HG02840 (cell line): ENCODE data around the gene ZFP30.
"Not testable (repeated sequence)": the region's sequence is repeated elsewhere in the genome, so short reads cannot be mapped to it uniquely, and the experiment has no call there.

Source experiments
- ATAC-seq: cut with Tn5 transposase; IDR thresholded peaks from one replicate; pipeline ENCODE4 v1.9.1; 2021; ENCODE audit warnings: mild to moderate bottlenecking, moderate library complexity, moderate number of reproducible peaks; ENCODE audit not compliant: unreplicated experiment, low FRiP score

Gene ZFP30

DNA sequence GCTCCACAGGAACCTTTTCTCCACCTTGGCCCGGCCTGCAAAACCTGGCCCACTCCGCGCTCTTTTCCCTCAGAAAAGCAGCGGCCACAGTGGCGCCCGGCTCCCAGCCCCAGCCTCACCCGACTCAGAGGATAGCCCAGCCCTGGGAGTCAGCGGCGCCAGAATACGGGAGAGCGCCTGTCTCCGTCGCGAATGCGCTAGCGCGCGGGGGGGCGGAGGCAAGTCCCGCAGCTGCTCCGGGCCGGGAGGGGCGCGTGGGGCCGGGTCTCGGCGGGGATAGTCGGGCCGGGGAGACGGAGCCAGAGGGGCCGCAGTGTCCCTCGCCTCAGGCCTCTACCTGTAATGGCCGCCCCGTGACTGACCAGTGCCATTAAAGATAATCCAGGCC, at the start of gene ZFP30:
Gene ZFP30 (minus strand): TSS at position 165 of the 388 bp plus-strand sequence. CDS start 7,643 bp downstream, outside the sequence.
- ATAC-seq = peak; percentile 53

GRCh38 chr19:37699057-37699456, 43.8 kb upstream of the ZFP30 start:
- no peak for ATAC-seq

GRCh38 chr19:37698216-37698615, 43.0 kb upstream of the ZFP30 start:
- no peak for ATAC-seq

DNA sequence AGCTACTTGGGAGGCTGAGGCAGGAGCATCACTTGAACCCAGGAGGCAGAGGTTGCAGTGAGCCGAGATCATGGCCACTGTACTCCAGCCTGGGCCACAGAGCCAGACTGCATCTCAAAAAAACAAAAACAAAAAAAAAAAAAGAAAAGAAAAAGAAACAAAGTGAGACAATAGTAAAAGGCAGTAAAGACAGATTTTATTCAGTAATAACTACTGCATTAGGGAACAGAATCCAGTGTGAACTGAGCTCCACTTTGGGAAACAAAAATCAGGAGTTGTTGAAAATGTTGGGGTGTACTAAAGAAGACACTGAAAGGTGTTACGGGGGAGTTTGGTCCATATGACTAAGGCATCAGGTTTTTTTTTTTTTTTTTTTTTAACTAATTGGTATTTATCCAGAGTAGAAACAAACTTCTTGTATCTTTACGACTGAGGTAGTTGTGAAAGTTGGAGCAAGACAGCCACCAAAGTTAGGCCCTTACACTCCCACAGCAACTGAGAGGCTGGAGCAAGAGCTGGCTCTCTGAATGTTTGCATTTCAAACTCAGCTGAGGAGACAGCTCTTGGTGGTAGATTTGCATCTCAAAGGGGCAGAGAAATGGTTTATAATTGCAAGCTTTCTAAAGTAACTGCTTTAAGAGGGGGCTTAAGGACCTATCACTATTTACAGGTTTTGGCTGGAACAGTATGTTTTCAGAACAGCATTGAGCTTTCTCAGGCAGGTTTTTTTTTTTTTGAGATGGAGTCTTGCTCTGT, 40.1 kb upstream of the ZFP30 start:
- no peak for ATAC-seq

DNA sequence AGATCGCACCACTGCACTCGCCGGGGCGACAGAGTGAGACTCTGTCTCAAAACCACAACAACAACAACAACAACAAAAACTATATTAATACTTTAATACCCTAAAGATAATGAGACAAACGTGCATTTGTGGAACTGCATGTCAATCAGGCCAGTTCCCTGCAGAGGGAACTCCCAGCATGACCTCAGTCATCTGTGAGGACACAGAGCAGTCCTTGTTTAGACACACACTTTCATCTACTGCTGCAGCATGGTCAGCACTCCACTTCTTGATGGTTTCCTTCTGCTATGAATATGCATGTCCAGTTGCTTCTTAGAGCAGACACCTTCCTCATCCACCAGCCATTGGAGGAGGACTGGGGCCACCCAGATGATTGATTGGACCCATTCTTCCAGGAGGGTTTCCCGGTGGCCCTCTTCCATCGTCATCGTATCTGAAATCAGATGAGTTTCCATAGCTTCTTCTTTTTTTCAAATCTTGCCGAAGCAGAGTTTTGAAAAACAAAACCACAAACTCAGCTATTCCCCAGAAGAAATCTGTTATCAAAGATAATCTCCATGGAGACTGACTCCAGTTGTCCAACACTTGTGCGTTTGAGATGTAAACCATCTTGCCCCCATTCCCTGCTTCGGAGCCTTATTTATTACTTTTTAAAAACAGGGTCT, 37.8 kb upstream of the ZFP30 start:
- ATAC-seq = no peak

DNA sequence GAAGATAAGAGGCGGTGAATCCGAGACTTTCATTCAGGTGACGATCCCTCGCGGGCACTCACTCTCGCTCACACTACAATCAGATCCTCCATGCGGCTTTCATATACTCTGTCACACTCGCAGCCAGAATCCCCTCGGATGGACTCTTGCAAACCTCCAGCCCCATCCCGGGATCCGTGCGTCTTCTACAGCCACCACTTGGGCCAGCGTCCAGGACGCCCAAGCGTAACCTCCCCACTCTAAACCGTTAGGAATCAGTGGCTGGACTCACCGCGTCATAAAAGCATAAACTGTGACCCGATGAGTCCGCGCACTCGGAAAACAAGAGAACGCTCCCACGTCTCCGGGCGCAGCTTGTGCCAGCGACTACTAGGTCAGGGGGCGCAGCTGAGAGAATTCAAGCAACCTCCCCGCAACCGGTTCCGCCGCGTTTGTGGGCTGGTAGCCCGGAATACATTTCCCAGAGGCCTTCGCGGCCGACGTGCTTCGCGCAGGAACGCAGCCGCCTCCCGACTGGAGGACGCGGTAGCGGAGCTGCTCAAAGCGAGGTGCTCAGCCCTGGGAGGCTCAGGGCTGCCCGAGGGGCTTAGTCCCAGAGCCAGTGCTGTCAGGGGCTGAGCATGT, 36.7 kb upstream of the ZFP30 start:
- ATAC-seq = no peak

GRCh38 chr19:37683520-37683919, 28.3 kb upstream of the ZFP30 start:
- no peak for ATAC-seq

DNA sequence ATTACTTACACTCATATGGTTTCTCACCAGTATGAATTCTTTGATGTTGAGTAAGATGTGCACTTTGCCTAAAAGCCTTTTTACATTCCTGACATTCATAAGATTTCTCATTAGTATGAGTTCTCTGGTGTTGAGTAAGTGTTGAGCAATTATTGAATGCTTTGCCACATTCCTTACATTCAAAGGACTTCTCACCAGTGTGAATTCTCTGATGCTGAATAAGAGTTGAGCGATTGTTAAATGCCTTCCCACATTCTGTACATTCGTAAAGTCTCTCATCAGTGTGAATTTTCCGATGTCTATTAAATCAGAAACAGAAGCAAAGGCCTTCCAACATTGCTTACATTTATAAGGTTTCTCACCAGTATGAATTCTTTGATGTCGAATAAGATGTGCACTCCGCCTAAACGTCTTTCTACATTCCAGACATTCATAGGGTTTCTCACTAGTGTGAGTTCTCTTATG, 14.2 kb upstream of the ZFP30 start:
- no peak for ATAC-seq

DNA sequence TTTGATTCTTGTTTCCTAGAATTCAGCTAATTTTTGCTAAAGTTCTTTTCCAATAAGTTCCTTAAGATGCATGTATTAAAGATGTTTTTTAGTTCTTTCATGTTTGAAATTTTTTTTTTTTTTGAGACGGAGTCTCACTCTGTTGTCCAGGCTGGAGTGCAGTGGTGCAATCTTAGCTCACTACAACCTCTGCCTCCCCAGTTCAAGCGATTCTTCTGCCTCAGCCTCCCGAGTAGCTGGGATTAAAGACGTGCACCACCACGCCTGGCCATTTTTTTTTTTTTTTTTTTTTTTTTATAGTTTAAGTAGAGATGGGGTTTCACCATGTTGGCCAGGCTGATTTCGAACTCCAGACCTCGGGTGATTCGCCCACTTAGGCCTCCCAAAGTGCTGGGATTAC, 1.9 kb upstream of the ZFP30 start:
- ATAC-seq = not testable (repeated sequence)

- ATAC-seq = peak; percentile 55
Measured at GRCh38 chr19:37655689-37656371, 565 bp upstream of the ZFP30 start.

DNA sequence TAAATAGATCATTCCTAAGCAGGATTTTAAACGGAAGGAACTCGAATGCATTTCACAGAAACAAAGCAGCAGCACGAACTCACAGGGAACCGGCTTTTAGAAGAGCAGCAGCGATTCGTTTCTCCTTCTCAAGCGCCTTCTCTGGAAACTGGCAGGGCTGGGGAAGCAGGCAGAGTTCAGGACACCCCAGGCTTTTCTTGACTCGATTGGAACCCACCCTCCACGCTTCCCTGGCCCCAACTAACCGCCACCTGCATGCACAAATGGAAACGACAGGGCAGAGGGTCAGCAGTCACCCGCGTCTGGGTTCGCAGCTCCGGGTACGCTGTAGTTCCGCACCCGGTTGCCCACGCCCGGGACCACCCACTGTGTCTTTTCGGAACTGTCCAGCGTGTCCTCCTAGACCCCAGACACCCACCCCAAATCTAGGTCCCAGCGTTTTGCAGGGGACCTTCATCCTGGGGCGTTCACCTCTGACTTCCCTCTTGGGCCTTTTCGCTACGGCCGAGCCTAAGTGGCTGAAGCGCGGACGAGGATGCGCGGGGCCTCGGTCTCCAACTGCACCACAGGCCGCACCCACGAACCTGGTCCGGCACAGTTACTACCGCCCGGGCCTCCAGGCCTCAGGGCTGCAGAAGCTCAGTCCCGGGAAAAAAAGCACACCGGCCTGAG, 500 bp downstream of the ZFP30 start:
- ATAC-seq = peak; percentile 31

DNA sequence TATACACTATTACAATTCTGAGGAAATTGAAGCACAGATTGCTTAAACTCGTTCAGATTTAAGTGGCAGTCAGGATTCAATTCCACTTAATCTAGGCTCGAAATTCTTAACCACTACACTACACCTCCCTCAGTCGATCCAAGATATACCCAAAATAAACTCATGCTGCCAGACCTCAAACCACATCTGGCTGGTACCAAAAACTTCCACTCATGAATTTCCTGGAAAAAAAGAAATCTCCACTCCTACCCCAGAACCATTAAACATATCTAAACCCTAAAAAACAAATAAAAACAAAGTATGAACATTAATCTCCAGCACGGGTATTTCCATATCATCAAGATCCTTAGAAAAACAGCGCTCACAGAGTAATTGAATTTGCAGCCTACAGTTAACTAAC, 1.1 kb downstream of the ZFP30 start:
- no peak for ATAC-seq

- no peak for ATAC-seq
Measured at GRCh38 chr19:37635076-37636056, 19.9 kb downstream of the ZFP30 start.

- ATAC-seq = peak; percentile 12
Measured at GRCh38 chr19:37594982-37595382, 60.3 kb downstream of the ZFP30 start.

DNA sequence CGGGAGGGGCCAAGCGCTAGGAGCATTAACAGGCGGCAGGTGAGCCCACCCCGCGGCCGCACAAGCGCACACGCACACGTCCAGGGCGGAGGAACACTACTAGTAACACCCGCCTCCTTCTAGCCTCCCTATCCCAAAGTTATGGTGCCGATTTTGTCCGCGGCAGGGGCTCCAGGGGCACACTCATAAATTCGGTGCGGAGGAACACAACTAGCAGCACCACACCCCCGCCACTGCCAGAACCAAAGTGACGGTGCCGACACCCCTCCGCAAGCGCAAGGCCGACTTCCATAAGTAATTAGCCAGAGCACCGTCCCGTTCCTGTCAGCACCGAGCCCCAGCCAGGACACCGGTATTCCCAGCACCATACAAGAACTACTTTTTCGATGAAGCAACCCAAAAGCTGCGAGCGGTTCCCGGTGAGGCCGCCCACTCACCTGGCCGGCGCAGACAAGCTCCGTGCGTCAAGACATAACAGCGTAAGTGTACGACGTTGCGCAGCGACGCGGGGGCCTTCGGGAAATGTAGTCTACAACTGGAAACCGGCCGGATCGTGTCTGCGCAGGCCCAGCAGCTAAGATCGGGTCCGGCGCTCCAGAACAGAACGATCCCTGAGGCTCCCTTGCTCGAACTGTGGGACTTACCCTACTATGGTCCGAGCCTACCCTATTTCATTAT, 60.8 kb downstream of the ZFP30 start, which contains the start of the genes ZNF540 and ZNF571:
Gene ZNF540 (plus strand): TSS at position 573 of the 678 bp plus-strand sequence. CDS start 3,572 bp downstream, outside the sequence.
Gene ZNF571 (minus strand): TSS at position 489 of the 678 bp plus-strand sequence. CDS start 8,116 bp downstream, outside the sequence.
- ATAC-seq = peak; percentile 96

DNA sequence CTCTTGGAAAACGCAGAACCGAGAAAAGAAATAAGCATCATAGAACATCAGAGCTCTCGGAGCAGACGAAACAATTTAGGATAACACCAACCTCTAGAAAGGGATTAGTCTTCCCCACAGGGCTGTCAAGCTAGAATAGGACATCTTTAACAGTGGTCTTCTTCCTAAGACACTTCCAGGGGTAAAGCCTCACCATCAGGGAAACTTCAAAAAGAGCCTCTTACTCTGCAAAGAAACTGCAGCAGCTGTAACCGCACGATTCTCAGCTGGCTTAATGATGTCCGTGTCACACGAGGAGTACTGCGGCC, 61.3 kb downstream of the ZFP30 start:
- ATAC-seq = no peak

DNA sequence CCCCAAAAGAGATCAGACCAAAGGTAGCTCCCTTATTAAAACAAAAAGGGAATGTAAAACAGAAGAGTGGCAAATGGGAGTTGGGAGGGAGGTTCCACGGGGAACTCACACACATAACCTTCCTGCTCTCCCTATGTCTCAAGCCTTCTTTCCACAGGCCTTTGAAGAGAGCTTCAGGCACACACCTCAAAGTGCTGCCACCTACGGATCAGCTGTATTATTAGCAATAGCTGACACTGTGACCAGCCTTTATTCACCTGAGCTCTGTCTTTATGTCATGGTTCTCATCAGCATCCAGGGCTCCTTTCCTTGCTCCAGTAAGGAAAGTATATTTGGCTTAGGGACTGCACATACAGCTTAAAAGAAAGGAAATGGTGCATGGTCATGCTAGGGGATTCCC, 71.9 kb downstream of the ZFP30 start:
- no peak for ATAC-seq

GRCh38 chr19:37572203-37572602, 83.1 kb downstream of the ZFP30 start:
- ATAC-seq = no peak

- ATAC-seq = no peak
Measured at GRCh38 chr19:37565370-37565669, 89.9 kb downstream of the ZFP30 start.
